ENCODE measurements around the gene SNRPE.

- TF ChIP-seq CTCF (conservative IDR thresholded peaks at IDR 0.05; ENCODE audit: low read depth, low read length) (no peak), EZH2 (IDR thresholded peaks at IDR 0.05; ENCODE audit: low read length, unreplicated experiment) (no peak)
Measured at GRCh38 chr1:203905275-203905674, 43.9 kb downstream of the SNRPE start.
